Gastrocnemius medialis (tissue), 4 donors: ENCODE results near the gene FOXP4.

Source experiments
- POLR2A ChIP-seq, 2 donors: fragments of 450-650 bp; IDR thresholded peaks; one replicate each; pipeline ENCODE4 v1.6.1; 2017; ENCODE audit warnings: antibody characterized with exemption in 2 of 2, mild to moderate bottlenecking in 2 of 2, moderate library complexity in 2 of 2
- TF ChIP-seq, protein P1 (sequence below), 5 experiments: fragments of 450-650 bp in 3 of 5; fragments of 200-600 bp in 2 of 5; sonication (generic) in 2 of 5; IDR thresholded peaks in 4 of 5; conservative IDR thresholded peaks in 1 of 5; 1 replicate in 4 of 5; 2 replicates in 1 of 5; pipeline ENCODE4 v1.5.1; 2016 to 2019; ENCODE audit warnings: antibody characterized with exemption in 5 of 5, mild to moderate bottlenecking in 3 of 5, moderate library complexity in 3 of 5

DNA sequence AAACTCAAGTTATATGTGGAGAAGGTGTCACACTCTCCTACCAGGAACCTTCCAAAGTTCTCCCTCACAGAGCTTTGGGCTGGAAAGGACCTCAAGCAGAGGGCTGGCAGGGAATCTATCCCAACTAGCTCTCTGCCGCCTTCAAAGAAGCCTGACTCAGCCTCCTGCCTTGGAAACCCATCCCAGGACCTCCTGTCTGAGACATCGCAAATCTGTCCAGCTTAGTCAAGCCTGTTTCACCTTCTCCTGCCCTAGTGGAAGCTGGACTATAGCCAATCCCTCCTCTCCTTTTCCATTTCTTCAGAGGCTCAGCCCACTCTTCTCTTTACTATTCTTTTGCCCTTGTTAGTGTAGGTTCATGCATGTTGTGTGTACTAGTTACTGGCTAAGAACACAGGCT is 48.2 kb upstream of the FOXP4 start:
- no peak for TF ChIP-seq POLR2A (IDR thresholded peaks at IDR 0.05)
- TF ChIP-seq, protein P1, sequence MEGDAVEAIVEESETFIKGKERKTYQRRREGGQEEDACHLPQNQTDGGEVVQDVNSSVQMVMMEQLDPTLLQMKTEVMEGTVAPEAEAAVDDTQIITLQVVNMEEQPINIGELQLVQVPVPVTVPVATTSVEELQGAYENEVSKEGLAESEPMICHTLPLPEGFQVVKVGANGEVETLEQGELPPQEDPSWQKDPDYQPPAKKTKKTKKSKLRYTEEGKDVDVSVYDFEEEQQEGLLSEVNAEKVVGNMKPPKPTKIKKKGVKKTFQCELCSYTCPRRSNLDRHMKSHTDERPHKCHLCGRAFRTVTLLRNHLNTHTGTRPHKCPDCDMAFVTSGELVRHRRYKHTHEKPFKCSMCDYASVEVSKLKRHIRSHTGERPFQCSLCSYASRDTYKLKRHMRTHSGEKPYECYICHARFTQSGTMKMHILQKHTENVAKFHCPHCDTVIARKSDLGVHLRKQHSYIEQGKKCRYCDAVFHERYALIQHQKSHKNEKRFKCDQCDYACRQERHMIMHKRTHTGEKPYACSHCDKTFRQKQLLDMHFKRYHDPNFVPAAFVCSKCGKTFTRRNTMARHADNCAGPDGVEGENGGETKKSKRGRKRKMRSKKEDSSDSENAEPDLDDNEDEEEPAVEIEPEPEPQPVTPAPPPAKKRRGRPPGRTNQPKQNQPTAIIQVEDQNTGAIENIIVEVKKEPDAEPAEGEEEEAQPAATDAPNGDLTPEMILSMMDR (IDR thresholded peaks at IDR 0.05 in 4 of 5, conservative IDR thresholded peaks at IDR 0.05 in 1 of 5), result no peak
